HG02840 (cell line): ENCODE data around the gene KRTAP10-12.
"Not testable (repeated sequence)": the region's sequence is repeated elsewhere in the genome, so short reads cannot be mapped to it uniquely, and the experiment has no call there.

Experiments used
- ATAC-seq: cut with Tn5 transposase; IDR thresholded peaks from one replicate; pipeline ENCODE4 v1.9.1; 2021; ENCODE audit warnings: mild to moderate bottlenecking, moderate library complexity, moderate number of reproducible peaks; ENCODE audit not compliant: unreplicated experiment, low FRiP score

KRTAP10-12 gene

GRCh38 chr21:44697172-44697810 lies at the start of gene KRTAP10-12:
Gene KRTAP10-12 (plus strand): TSS chr21:44697172. CDS start chr21:44697202, 30 bp downstream.
- ATAC-seq: not testable (repeated sequence)

- ATAC-seq: no peak
These were observed 49.8 kb upstream of the KRTAP10-12 start for GRCh38 chr21:44647222-44647552.

- ATAC-seq: no peak
These were observed 48.2 kb upstream of the KRTAP10-12 start for GRCh38 chr21:44648557-44649311.

GRCh38 chr21:44649521-44650100 lies 47.4 kb upstream of the KRTAP10-12 start:
- ATAC-seq: no peak

GRCh38 chr21:44650265-44650972 lies 46.6 kb upstream of the KRTAP10-12 start:
- ATAC-seq: no peak

GRCh38 chr21:44650973-44651675 lies 45.8 kb upstream of the KRTAP10-12 start:
- ATAC-seq: no peak

GRCh38 chr21:44653123-44653522 lies 43.8 kb upstream of the KRTAP10-12 start:
- ATAC-seq: no peak

GRCh38 chr21:44653656-44654575 lies 43.1 kb upstream of the KRTAP10-12 start:
- ATAC-seq: no peak

GRCh38 chr21:44654576-44655175 lies 42.3 kb upstream of the KRTAP10-12 start, which contains the start of gene KRTAP12-4:
Gene KRTAP12-4 (minus strand): TSS chr21:44654659. CDS start chr21:44654614, 45 bp downstream.
- no peak for ATAC-seq

GRCh38 chr21:44656868-44657267 lies 40.1 kb upstream of the KRTAP10-12 start:
- no peak for ATAC-seq

- ATAC-seq: no peak
These were observed 39.1 kb upstream of the KRTAP10-12 start, which contains the start of gene KRTAP12-3 for GRCh38 chr21:44657635-44658540. Gene KRTAP12-3 (plus strand): TSS chr21:44657932. CDS start chr21:44657980, 48 bp downstream.

- no peak for ATAC-seq
These were observed 38.4 kb upstream of the KRTAP10-12 start for GRCh38 chr21:44658541-44658910.

- ATAC-seq: no peak
These were observed 37.9 kb upstream of the KRTAP10-12 start for GRCh38 chr21:44658913-44659595.

- not testable (repeated sequence) for ATAC-seq
These were observed 35.4 kb upstream of the KRTAP10-12 start for GRCh38 chr21:44661567-44661966.

- no peak for ATAC-seq
These were observed 32.3 kb upstream of the KRTAP10-12 start for GRCh38 chr21:44664691-44665090.

GRCh38 chr21:44666401-44667320 lies 30.3 kb upstream of the KRTAP10-12 start, which contains the start of gene KRTAP12-2:
Gene KRTAP12-2 (minus strand): TSS chr21:44666927. CDS start chr21:44666886, 41 bp downstream.
- no peak for ATAC-seq
